H1 (cell line): ENCODE measurements around the gene OR9A4. TPM values are rescaled to one million over a fixed set of nuclear protein-coding genes. Genes with fewer than 3 reads are reported as not detected.

Source experiments
- ATF2 ChIP-seq: IDR thresholded peaks from 2 replicates; pipeline ENCODE4 v1.6.1; 2012; ENCODE audit warnings: low read length, inconsistent platforms
- FOSL1 ChIP-seq: IDR thresholded peaks from 2 replicates; pipeline ENCODE4 v1.6.1; 2011; ENCODE audit warnings: mild to moderate bottlenecking, low read depth, low read length, moderate library complexity; ENCODE audit not compliant: insufficient read depth
- MAFK ChIP-seq: IDR thresholded peaks from 2 replicates; pipeline ENCODE4 v1.6.1; 2012; ENCODE audit warnings: low read depth, mild to moderate bottlenecking, improper control_type of control experiment, low read length
- polyA plus RNA-seq, 7 experiments: library from polyadenylated mRNA; depleted of rRNA in 3 of 7; stranded (reverse) in 5 of 7; unstranded in 2 of 7; fragments of >200 nt in 5 of 7; fragments of 200-250 nt in 2 of 7; gene quantifications; 1 replicate in 5 of 7; 2 replicates in 1 of 7; 4 replicates in 1 of 7; pipeline versions ENCODE4 v1.2.1 to v1.2.3, GENCODE V29; 2011 to 2013; ENCODE audit warnings: missing spikeins in 2 of 7, mixed read lengths in 2 of 7
- total RNA-seq: library from RNA; stranded (reverse); fragmentation: NEBNext Ultra II Directional; extraction: Animal tissue kit (Norgen Biotek cat#: 25700); gene quantifications from 2 replicates; pipeline ENCODE4 v1.2.1, GENCODE V29; 2021

Gene OR9A4
- total and polyA plus RNA-seq, 2 of the 8 experiments (the other 6 are each of a cell fraction or from before 2014, with no cell fraction given) = not detected

- no peak for TF ChIP-seq ATF2
- no peak for TF ChIP-seq MAFK
- no peak for TF ChIP-seq FOSL1
Measured at GRCh38 chr7:141876371-141876770, 39.8 kb upstream of the OR9A4 start (continued).
